Stimulated activated naive CD4-positive, alpha-beta T cell treated with Interleukin-2 at 50 U/mL for 16 hours (primary cell): ENCODE results near the gene RETREG1.

Source experiments
- DNase-seq: peaks from one replicate; lab custom pipeline; 2025; lab: John Stamatoyannopoulos, UW

RETREG1 gene

GRCh38 chr5:16580382-16580781 is 36.4 kb downstream of the RETREG1 start:
- no peak for DNase-seq

- DNase-seq: no peak
Measured at GRCh38 chr5:16579142-16579847, 37.5 kb downstream of the RETREG1 start.

GRCh38 chr5:16578474-16578883 is 38.3 kb downstream of the RETREG1 start:
- DNase-seq: no peak

- DNase-seq: no peak
Measured at GRCh38 chr5:16577677-16578076, 39.1 kb downstream of the RETREG1 start.

- no peak for DNase-seq
Measured at GRCh38 chr5:16574789-16575721, 41.7 kb downstream of the RETREG1 start.

- no peak for DNase-seq
Measured at GRCh38 chr5:16573401-16573800, 43.4 kb downstream of the RETREG1 start.

- no peak for DNase-seq
Measured at GRCh38 chr5:16572289-16573015, 44.3 kb downstream of the RETREG1 start.

GRCh38 chr5:16571016-16571415 is 45.8 kb downstream of the RETREG1 start:
- no peak for DNase-seq

- no peak for DNase-seq
Measured at GRCh38 chr5:16570121-16570815, 46.5 kb downstream of the RETREG1 start.

- no peak for DNase-seq
Measured at GRCh38 chr5:16568875-16569580, 47.8 kb downstream of the RETREG1 start.

GRCh38 chr5:16567365-16567764 is 49.4 kb downstream of the RETREG1 start:
- no peak for DNase-seq

GRCh38 chr5:16565118-16565517 is 51.7 kb downstream of the RETREG1 start:
- no peak for DNase-seq

GRCh38 chr5:16564248-16564867 is 52.4 kb downstream of the RETREG1 start:
- no peak for DNase-seq

GRCh38 chr5:16563686-16564085 is 53.1 kb downstream of the RETREG1 start:
- DNase-seq: no peak

GRCh38 chr5:16561660-16562059 is 55.1 kb downstream of the RETREG1 start:
- no peak for DNase-seq

- DNase-seq: no peak
Measured at GRCh38 chr5:16559702-16560101, 57.1 kb downstream of the RETREG1 start.

- no peak for DNase-seq
Measured at GRCh38 chr5:16558984-16559629, 57.7 kb downstream of the RETREG1 start.

- DNase-seq: no peak
Measured at GRCh38 chr5:16557477-16557876, 59.3 kb downstream of the RETREG1 start.

GRCh38 chr5:16554110-16554509 is 62.7 kb downstream of the RETREG1 start:
- DNase-seq: no peak

- peak; percentile 1 for DNase-seq
Measured at GRCh38 chr5:16552666-16553343, 64.0 kb downstream of the RETREG1 start.
